GM12892 (cell line): ENCODE measurements around the gene ANKRD55.

Experiments
- POLR2A ChIP-seq: IDR thresholded peaks from 2 replicates; pipeline ENCODE4 v1.6.1; 2011; ENCODE audit warnings: low read depth, low read length, control low read depth
- POLR2AphosphoS5 ChIP-seq: IDR thresholded peaks from 2 replicates; pipeline ENCODE4 v1.6.1; 2011; ENCODE audit warnings: low read depth, low read length, control low read depth

DNA sequence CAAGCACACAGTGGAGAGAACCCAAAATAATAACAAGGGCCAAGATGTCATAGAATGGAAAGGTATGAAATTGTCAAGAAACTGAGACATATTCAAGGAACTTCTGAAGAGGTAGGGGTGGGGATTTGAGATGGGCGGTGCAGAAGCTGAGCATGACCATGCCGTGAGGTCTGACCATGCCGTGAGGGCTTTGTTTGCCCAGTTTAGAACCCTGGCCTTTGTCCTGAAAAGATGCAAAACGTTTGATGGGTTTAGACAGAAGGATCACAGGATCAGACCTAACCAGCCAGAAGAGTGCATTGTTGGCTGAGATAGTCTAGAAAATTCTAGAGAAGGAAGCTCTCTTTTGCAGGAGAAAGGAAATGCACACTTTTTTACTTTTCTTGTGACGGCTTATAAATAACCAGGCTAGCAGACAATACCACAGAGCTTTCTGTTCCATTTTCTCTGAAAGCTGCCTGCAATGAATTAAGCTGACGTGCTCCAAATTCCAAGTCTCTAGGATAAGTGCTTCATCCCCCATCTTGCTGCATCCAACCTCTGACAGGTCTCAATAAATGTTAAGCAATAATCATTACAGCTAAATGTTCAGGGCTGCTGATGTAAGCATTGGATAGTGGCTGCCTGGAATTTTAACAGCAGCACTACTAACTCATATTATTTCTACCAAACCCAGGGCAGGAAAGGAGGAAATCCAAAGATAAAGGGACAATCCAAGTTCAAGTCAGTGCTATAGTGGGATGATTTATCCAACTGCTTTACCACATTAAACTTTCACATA lies 127.4 kb downstream of the ANKRD55 start:
- TF ChIP-seq POLR2AphosphoS5 (no peak), POLR2A (no peak)
